ENCODE results near the gene ZC3H6.
"Not testable (repeated sequence)": the region's sequence is repeated elsewhere in the genome, so short reads cannot be mapped to it uniquely, and the experiment has no call there.

The ZC3H6 gene

DNA sequence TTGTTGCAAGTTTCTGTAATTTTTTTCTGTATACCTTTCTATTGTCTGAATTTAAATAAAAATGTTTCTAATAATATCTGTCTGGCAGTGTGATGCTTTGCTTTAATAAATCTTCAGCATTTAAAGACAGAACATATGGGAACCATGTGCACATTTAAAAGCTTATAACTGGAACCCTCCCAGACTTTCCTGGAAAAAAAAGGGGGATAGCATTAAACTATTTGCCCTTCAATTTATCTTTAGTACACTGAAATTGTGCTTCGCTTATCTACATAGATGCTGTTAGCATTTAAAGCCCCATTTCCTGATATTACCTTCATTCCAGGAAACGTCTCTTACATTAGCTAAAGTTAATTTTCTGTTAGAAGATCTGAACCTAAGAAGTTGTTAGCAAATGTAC is 64.6 kb downstream of the ZC3H6 start:
- no peak for DNase-seq

DNA sequence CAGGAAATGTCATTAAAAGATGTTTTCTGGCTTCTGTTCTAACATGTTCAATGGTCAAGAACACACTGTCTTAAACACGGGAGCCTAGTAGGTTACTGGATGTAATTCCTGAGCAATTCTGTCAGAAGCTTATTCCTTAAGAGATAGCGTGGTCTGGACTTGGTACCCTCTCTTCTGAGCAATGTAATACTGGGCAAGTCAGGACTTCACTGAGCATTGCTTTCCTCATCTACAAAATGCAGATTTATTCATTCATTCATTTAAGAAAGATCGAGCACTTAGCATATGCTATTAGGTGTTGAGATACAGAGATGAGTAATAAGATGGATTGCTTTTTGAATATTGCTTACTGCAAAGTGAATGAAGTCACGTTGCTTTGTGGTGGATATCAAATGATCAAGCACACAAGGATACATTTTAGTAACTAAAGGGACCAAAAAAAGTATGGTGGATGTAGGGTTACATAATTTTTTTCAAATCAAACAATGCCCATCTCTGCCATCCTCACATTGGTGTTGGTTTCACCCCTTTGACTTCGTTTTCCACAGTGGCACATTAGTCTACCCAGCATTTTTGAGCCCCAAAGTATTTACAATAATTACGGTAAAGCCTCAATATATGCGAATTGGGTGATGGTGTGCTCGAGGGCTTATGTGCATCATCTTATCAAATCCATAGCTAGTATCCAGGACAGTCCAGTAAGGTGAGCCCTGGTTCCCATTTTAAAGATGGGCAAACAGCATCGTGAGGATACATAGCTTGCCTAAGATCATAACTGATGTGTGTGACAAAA is 65.3 kb downstream of the ZC3H6 start:
- no peak for DNase-seq

DNA sequence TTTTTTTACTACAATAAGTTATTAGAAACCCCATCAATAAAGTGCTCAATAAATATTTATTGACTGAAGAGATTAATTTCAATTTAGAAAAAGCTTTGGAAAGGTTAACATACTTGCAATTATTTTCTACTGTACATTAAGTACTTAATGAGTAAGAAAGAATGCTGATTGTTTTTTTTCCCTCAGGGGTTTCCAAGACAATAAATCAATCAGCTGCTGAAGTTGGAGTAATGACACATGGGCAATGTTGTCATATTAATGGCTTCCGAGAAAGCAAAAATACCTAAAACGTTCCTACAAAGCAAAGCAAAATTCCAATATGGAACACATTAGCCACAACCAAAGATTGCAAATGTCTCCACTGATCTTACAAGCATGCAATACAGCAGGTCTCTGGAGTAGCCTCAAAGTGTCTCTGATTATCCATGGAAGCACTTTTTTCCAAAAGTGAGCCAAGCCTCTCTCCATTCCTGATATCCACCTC is 66.7 kb downstream of the ZC3H6 start:
- DNase-seq: no peak

DNA sequence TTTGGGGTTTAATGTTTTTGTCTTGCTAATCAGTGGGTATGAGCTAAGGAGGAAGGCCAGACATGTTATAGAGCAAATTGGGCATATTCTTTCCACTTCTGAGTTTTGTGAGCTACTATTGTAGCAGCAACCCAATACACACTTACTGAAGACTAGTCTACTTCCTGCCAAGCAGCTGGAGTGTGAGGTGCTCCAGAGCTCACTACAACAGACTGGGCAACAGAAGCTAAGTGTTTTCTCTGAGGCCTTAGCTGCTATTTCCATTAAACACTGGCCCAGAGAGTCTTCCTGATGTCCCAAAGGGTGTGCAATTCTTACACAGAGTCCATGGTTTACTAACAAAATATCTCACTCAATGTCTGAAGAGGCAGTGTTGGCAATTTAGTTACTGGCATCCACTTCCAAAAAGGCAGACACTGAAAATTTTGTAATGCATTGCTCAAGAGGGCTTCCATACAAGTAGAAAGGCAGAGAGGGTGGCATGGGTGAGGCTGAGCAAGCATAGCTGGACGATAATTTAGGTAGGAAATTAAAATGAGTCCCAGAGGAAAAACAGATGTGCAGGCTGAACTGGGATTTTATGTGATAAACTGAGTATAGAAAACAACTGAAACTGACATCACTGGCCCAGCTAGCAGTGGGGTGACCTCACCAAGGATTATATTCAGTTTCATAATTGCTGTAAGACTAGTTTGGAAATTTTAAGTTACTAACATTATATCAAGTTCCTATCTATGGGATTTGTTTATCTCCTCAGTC is 68.6 kb downstream of the ZC3H6 start:
- no peak for DNase-seq

DNA sequence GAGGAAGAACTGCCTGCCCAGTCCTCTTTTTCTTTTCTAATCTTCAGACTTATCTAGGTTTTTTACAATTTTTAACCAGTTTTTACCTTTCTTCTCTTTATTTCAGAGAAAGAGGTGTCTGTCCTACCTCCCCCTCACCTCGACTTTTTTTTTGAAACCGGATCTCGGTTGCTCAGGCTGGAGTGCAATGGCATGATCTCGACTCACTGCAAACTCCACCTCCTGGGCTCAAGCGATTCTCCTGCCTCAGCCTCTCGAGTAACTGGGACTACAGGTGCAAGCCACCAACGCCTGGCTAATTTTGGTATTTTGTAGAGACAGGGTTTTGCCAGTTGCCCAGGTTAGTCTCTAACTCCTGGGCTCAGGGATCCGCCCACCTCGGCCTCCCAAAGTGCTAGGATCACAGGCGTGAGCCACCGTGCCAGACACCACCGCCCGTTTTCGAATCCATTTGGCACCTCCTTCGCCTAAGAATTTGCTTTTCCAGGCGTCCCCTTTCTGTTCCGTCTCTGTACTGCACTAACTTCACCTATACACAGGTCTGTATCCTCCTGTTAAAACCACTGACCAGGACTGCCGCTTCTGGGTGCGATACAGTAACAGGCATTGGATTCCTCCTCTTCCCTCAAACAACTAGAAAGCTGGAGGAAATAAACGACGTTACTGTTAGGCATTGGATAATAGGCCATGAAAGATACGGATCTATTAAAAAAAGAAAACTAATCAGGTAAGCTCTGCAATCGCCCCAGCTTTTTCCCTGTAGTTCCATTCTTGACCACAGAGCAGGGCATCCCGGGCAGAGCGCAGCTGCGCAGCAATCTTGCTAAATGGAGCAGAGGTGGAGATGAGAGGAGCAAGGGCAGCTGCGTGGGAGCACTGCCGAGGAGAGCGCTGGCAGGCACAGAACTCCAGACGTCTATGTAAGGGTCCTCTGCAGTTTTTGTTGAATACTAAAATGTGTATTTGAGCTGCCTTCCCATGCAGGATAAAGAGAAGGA is 69.9 kb downstream of the ZC3H6 start:
- no peak for DNase-seq

DNA sequence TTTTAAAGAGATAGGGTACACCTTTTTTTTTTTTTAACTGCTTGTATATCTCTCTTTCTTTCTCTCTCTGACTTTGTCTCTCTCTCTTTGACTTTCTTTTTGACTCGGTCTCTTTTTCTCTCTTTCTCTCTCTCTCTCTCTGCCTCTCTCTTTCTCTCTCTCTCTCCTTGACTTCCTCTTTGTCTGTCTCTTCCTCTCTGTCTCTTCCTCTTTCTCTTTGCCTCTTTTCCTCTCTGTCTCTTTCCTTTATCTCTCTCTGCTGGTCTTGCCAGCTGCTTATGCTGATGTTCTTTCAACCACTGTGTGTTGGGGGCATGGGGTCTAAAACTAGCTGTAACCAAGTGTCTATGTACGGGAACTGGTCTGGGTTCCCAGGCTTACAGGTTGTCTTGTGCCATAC is 76.9 kb downstream of the ZC3H6 start:
- DNase-seq: not testable (repeated sequence)

DNA sequence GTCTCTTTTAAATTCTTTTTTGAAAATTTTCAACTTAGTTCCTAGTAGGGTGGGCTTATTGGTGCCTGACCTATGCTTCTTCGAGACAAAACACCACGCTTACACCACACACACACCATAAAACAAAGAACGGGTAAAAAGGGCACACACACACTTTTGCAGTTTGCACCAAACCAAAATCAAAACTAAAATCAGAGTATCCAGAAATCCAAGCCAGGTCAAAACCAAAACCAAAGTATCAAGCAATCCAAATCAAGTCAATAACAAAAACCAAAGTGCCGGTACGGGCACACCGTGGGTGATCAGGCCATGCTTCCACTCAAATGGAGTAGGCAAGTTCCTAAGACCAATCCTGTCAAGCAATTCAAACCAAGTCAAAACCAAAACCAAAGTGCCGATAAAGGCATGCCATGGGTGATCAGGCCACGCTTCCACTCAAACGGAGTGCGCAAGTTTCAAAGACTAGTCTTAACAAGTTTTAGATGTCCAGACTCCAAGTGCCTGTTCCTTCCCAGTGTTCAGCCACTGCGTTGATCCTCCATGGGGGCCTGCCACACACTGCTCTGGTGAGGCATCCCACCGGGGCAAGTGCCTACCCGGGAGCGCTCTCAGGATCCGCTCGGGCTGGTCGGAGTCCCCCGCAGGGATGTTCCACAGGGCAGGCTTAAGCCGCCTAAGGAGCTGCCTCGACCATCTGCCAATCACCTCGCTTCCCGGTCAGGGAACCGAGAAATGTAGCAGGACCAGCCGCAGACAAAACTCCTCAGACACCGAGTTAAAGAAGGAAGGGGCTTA is 77.6 kb downstream of the ZC3H6 start:
- DNase-seq: not testable (repeated sequence)

DNA sequence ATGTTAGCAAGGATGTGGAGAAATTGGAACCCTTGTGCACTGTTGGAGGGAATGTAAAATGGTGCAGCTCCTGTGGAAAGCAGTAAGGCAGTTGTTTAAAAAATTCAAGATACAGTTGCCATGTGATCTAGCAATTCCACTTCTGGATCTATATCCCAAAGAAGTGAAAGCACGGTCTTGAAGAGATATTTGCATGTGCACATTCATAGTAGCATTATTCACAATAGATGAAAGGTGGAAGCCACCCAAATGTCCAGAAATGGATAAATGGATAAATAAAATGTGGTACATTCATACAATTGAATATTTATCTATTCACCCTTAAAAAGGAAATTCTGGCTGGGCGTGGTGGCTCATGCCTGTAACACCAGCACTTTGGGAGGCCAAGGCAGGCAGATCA is 78.9 kb downstream of the ZC3H6 start:
- DNase-seq: not testable (repeated sequence)

DNA sequence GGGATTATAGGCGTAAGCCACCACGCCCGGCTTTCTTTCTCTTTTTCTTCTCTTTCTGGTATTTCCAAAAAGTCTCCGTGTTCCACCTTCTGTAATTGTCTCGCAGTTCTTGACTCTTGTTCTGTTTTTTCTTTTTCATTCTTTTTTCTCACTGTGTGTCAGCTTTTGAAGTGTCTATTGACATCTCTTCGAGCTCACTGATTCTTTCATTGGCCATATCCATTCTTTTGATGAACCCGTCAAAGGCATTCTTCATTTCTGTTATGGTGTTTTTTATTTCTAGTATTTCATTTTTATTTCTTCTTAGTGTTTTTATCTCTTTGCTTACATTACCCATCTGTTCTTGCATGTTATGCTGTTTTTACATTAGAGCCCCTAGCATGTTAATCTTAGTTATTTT is 84.7 kb downstream of the ZC3H6 start:
- not testable (repeated sequence) for DNase-seq

Measured in activated CD4-positive, CD25-positive, alpha-beta regulatory T cell treated with anti-CD3 and anti-CD28 coated beads, Interleukin-2, amount 50 U/mL, for 72 hours (primary cell).